ENCODE data around the gene SP1. TPM values are rescaled to one million over a fixed set of nuclear protein-coding genes. Genes with fewer than 3 reads are reported as not detected.

SP1 gene
- total RNA-seq, 4 donors from 2014 or later, result 58.2 to 78.4 (median 62.0) TPM

- intact Hi-C loops (cut with DNase I), result loop anchor here (10.0 kb wide), 1 partner anchor 52 kb away; the partner anchor contains the start of genes NPFF and TARBP2
Observed at GRCh38 chr12:53452159-53453077, 72.4 kb downstream of the SP1 start.

GRCh38 chr12:53453953-53454640 lies 74.1 kb downstream of the SP1 start:
- Histone ChIP-seq H3K4me3 (peak overlapping the region in 3 of 4 donors; percentile 84 to 90 (median 86)), H3K4me1 (peaks cover 12 to 41% (median 20%) of the 10 kb centered on the region in 3 donors), H3K27me3 (no peaks in the 10 kb centered on the region), H3K9me3 (no peaks in the 10 kb centered on the region), H3K27ac (peak overlapping the region in 1 of 4 donors; percentile 99), H3K36me3 (peaks cover 32 to 53% (median 47%) of the 10 kb centered on the region in 3 donors)
- intact Hi-C loops (cut with DNase I), result loop anchor here (10.0 kb wide), 1 partner anchor 51 kb away; the partner anchor contains the start of genes NPFF and TARBP2
- no peak for DNase-seq
- 22 to 27% methylated on average over 6 of the region's 6 CpGs for WGBS, 2 donors
- TF ChIP-seq POLR2A (IDR thresholded peaks at IDR 0.05), result no peak
- no peak for TF ChIP-seq CTCF (IDR thresholded peaks at IDR 0.05)

More at GRCh38 chr12:53452159-53453077, 72.4 kb downstream of the SP1 start:
- H3K27ac ChIP-seq, result peak overlapping the region; percentile 95 to 99 (median 98)
- TF ChIP-seq CTCF (IDR thresholded peaks at IDR 0.05) (peak in 5 of 6 experiments; percentile 13 to 59 (median 22)), POLR2A (IDR thresholded peaks at IDR 0.05) (no peak)
- 0% methylated on average over 2 to 31 of the region's 82 CpGs for WGBS, 2 donors
- H3K27me3 ChIP-seq, result no peaks in the 10 kb centered on the region
- DNase-seq, result peak; percentile 49
- H3K4me3 ChIP-seq, result peak overlapping the region; percentile 78 to 90 (median 85)
- peaks cover 19 to 53% (median 30%) of the 10 kb centered on the region in 3 donors for H3K36me3 ChIP-seq
- peaks cover 12 to 41% (median 20%) of the 10 kb centered on the region in 3 donors for H3K4me1 ChIP-seq
- no peaks in the 10 kb centered on the region for H3K9me3 ChIP-seq

GRCh38 chr12:53454707-53455106 lies 74.7 kb downstream of the SP1 start:
- Histone ChIP-seq H3K4me3 (peak overlapping the region in 1 of 4 donors; percentile 10), H3K36me3 (peaks cover 33 to 58% (median 53%) of the 10 kb centered on the region in 3 donors), H3K27ac (no peak overlapping the region), H3K9me3 (no peaks in the 10 kb centered on the region), H3K4me1 (peaks cover 12 to 41% (median 20%) of the 10 kb centered on the region in 3 donors), H3K27me3 (no peaks in the 10 kb centered on the region)
- no peak for DNase-seq
- intact Hi-C loops (cut with DNase I), result loop anchor here (10.0 kb wide), 1 partner anchor 50 kb away; the partner anchor contains the start of genes NPFF and TARBP2
- 46 to 63% methylated on average over 3 of the region's 3 CpGs for WGBS, 2 donors
- TF ChIP-seq CTCF (IDR thresholded peaks at IDR 0.05) (no peak), POLR2A (IDR thresholded peaks at IDR 0.05) (no peak)

- Histone ChIP-seq H3K36me3 (peaks cover 53 to 79% (median 74%) of the 10 kb centered on the region in 3 donors), H3K27ac (no peak overlapping the region), H3K9me3 (no peaks in the 10 kb centered on the region), H3K4me1 (peaks cover 12 to 44% (median 23%) of the 10 kb centered on the region in 3 donors), H3K27me3 (no peaks in the 10 kb centered on the region), H3K4me3 (no peak overlapping the region)
- DNase-seq, result no peak
- intact Hi-C loops (cut with DNase I), result loop anchor here (10.0 kb wide), 1 partner anchor 48 kb away; the partner anchor contains the start of genes NPFF and TARBP2
- WGBS, 2 donors, result 62 to 71% methylated on average over 6 of the region's 6 CpGs
- TF ChIP-seq POLR2A (IDR thresholded peaks at IDR 0.05), result no peak
- no peak for TF ChIP-seq CTCF (IDR thresholded peaks at IDR 0.05)
Observed at GRCh38 chr12:53456654-53457366, 76.8 kb downstream of the SP1 start.

All from esophagus squamous epithelium (tissue), 5 donors.